ENCODE data around the gene FARP2. TPM values are rescaled to one million over a fixed set of nuclear protein-coding genes. Genes with fewer than 3 reads are reported as not detected.

The FARP2 gene
- total RNA-seq, 1 experiment from 2014 or later: 37.2 TPM

DNA sequence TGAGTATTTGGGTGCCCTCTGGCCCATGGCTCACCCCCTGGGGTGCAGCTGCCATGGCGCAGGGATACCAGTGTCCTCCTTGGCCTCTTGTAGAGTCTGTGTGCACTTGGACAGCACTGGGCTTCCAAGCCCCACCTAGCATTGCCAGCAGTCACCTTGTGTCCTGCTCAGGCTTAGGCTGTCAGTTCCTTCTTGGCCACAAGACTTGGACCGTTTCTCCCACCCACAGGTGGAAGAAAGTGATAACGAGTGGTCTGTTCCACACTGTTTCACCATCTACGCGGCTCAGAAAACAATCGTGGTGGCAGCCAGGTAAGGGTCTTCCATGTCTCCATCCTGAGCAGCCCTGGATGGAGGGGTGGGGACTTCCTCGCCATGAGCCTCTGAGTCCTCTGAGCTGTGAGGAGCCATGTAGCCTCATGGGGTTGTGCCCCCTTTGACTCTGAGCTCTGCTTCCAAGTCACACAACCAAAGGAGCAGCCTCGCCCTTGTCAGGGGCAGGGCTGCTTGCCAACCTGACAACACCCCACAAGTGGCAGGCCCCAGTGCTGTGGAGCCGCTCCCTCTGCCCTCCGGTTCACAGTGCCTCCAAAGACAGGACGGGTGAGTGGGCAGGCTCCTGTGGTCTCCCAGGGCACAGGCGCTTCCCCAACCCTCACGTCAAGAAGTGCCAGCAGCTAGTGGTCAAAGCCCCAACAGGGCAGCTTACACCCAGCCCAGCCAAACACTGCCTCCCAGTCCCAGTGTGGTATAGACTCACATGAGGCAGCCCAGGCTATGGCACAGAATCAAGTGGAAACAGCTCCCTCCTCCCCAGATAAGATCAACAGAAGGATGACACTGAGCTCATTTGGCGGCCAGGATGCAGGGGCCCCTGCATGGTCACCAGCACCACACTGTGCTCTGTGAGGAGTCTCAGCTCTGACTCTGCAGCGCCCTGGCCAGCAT lies 133.9 kb downstream of the FARP2 start:
- Mint-ChIP-seq H3K36me3 (ENCODE audit: insufficient read depth, unreplicated experiment) (peaks cover 34% of the 10 kb centered on the region), H3K27me3 (ENCODE audit: insufficient read depth, unreplicated experiment) (no peaks in the 10 kb centered on the region), H3K9me3 (ENCODE audit: unreplicated experiment) (no peaks in the 10 kb centered on the region), H3K27ac (ENCODE audit: unreplicated experiment) (no peak overlapping the region), H3K4me3 (ENCODE audit: unreplicated experiment) (no peak overlapping the region), H3K4me1 (ENCODE audit: low read depth, unreplicated experiment) (no peaks in the 10 kb centered on the region)
- no peaks in the 10 kb centered on the region for H3K9me3 ChIP-seq
- ChIA-PET POLR2A (no interaction called here), CTCF (no interaction called here)
- H3K36me3 ChIP-seq (ENCODE audit: control insufficient read depth, insufficient read depth, low read length): no peaks in the 10 kb centered on the region; the same call in 1 of the 2 replicates
- no peaks in the 10 kb centered on the region for H3K27me3 ChIP-seq (replicated peaks; ENCODE audit: control insufficient read depth, insufficient read depth, low read length)
- no peaks in the 10 kb centered on the region for H3K4me1 ChIP-seq
- TF ChIP-seq, protein P1, sequence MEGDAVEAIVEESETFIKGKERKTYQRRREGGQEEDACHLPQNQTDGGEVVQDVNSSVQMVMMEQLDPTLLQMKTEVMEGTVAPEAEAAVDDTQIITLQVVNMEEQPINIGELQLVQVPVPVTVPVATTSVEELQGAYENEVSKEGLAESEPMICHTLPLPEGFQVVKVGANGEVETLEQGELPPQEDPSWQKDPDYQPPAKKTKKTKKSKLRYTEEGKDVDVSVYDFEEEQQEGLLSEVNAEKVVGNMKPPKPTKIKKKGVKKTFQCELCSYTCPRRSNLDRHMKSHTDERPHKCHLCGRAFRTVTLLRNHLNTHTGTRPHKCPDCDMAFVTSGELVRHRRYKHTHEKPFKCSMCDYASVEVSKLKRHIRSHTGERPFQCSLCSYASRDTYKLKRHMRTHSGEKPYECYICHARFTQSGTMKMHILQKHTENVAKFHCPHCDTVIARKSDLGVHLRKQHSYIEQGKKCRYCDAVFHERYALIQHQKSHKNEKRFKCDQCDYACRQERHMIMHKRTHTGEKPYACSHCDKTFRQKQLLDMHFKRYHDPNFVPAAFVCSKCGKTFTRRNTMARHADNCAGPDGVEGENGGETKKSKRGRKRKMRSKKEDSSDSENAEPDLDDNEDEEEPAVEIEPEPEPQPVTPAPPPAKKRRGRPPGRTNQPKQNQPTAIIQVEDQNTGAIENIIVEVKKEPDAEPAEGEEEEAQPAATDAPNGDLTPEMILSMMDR (IDR thresholded peaks at IDR 0.05; ENCODE audit: insufficient read depth in 1 of 2, low read depth in 1 of 2, low read length in 1 of 2, severe bottlenecking in 1 of 2, unreplicated experiment in 1 of 2): no peak
- intact Hi-C loops (cut with micrococcal nuclease; ENCODE audit: unreplicated experiment): no loop called here
- no peak for DNase-seq
- BruUV-seq (replicated peaks): no TSS peak
- no peak overlapping the region for H3K4me3 ChIP-seq (ENCODE audit: low read depth, low read length)

DNA sequence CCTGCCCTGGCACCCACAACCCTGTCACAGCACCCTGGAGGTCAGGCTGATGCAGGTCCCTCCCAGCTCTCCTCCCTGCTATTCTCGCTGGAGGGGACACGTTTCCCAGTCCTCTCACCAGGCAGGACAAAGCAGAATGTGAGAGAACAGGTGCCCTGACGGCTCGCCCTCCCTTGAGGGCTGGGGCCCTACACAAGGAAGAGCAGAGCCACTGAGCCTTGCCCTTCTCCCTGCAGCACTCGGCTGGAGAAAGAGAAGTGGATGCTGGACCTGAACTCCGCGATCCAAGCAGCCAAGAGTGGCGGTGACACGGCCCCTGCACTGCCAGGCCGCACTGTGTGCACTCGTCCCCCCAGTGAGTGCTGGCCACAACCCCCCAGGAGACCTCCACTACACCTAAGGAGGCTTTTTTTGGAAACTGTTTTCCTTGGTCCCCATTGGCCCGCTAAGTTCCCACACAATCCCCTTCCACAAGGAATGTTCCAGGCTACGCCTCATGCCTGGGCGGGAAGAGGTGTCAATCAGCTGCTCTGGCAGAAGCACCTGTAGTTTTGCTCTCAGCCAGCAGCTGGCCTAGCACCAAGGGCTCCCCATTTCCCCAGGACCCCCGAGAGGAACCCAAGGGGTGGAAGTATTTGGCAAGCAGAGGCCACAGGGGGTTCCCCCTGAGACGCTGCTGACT lies 134.9 kb downstream of the FARP2 start:
- intact Hi-C loops (cut with micrococcal nuclease; ENCODE audit: unreplicated experiment): no loop called here
- Mint-ChIP-seq H3K4me3 (ENCODE audit: unreplicated experiment) (no peak overlapping the region), H3K9me3 (ENCODE audit: unreplicated experiment) (no peaks in the 10 kb centered on the region), H3K27ac (ENCODE audit: unreplicated experiment) (no peak overlapping the region), H3K36me3 (ENCODE audit: insufficient read depth, unreplicated experiment) (peaks cover 39% of the 10 kb centered on the region), H3K27me3 (ENCODE audit: insufficient read depth, unreplicated experiment) (no peaks in the 10 kb centered on the region), H3K4me1 (ENCODE audit: low read depth, unreplicated experiment) (no peaks in the 10 kb centered on the region)
- ChIA-PET POLR2A (no interaction called here), CTCF (no interaction called here)
- H3K4me3 ChIP-seq (ENCODE audit: low read depth, low read length): no peak overlapping the region
- H3K27me3 ChIP-seq (replicated peaks; ENCODE audit: control insufficient read depth, insufficient read depth, low read length): no peaks in the 10 kb centered on the region
- no peaks in the 10 kb centered on the region for H3K9me3 ChIP-seq
- TF ChIP-seq, protein P1 (IDR thresholded peaks at IDR 0.05; ENCODE audit: insufficient read depth in 1 of 2, low read depth in 1 of 2, low read length in 1 of 2, severe bottlenecking in 1 of 2, unreplicated experiment in 1 of 2): no peak
- H3K4me1 ChIP-seq: no peaks in the 10 kb centered on the region
- DNase-seq: no peak
- BruUV-seq (replicated peaks): no TSS peak
- no peaks in the 10 kb centered on the region; the same call in 1 of the 2 replicates for H3K36me3 ChIP-seq (ENCODE audit: control insufficient read depth, insufficient read depth, low read length)

DNA sequence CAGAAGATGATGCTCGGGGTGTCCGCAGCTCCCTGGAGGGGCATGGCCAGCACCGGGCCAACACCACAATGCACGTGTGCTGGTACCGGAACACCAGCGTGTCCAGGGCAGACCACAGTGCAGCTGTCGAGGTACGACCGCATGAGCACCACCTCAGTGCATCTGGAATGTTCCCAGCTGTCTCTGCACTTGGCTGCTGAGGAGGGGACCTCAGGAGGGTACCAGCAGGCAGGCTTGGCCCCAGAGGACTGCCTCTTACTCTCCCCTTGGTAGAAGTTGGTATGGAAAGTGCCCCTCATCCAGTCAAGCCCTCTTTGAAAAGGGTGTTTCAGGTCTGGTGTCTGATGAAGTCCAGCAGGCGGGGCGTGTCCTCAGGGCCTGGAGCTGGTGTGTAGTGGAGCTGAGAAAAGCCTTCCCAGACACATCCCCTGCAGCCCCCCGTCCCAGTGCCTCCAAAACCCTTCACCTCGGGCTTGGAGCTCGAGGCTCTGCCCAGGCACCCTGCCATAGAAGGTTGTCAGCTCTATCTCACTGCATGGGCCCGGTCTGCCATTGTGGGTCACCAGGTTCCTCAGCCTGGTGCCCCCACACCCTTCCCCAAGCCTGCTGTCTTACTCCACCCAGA lies 135.6 kb downstream of the FARP2 start:
- no peak overlapping the region for H3K4me3 ChIP-seq (ENCODE audit: low read depth, low read length)
- no peaks in the 10 kb centered on the region for H3K9me3 Mint-ChIP-seq (ENCODE audit: unreplicated experiment)
- H3K27me3 ChIP-seq (replicated peaks; ENCODE audit: control insufficient read depth, insufficient read depth, low read length): no peaks in the 10 kb centered on the region
- no peaks in the 10 kb centered on the region for H3K4me1 Mint-ChIP-seq (ENCODE audit: low read depth, unreplicated experiment)
- no peak for DNase-seq
- no peaks in the 10 kb centered on the region for H3K9me3 ChIP-seq
- ChIA-PET POLR2A (no interaction called here), CTCF (no interaction called here)
- intact Hi-C loops (cut with micrococcal nuclease; ENCODE audit: unreplicated experiment): no loop called here
- TF ChIP-seq, protein P1 (IDR thresholded peaks at IDR 0.05; ENCODE audit: insufficient read depth in 1 of 2, low read depth in 1 of 2, low read length in 1 of 2, severe bottlenecking in 1 of 2, unreplicated experiment in 1 of 2): no peak
- no peaks in the 10 kb centered on the region for H3K27me3 Mint-ChIP-seq (ENCODE audit: insufficient read depth, unreplicated experiment)
- no peak overlapping the region for H3K27ac Mint-ChIP-seq (ENCODE audit: unreplicated experiment)
- H3K4me1 ChIP-seq: no peaks in the 10 kb centered on the region
- H3K4me3 Mint-ChIP-seq (ENCODE audit: unreplicated experiment): no peak overlapping the region
- H3K36me3 Mint-ChIP-seq (ENCODE audit: insufficient read depth, unreplicated experiment): peaks cover 42% of the 10 kb centered on the region
- BruUV-seq (replicated peaks): no TSS peak
- no peaks in the 10 kb centered on the region; the same call in 1 of the 2 replicates for H3K36me3 ChIP-seq (ENCODE audit: control insufficient read depth, insufficient read depth, low read length)

All from Caco-2 (cell line).